Mesenchymal stem cell (in vitro differentiated cells and primary cell): ENCODE measurements around the gene MAPK4.
"Not testable (repeated sequence)": the region's sequence is repeated elsewhere in the genome, so short reads cannot be mapped to it uniquely, and the experiment has no call there.

Experiments used
- DNase-seq: peaks from one replicate; pipeline ENCODE4 v3.0.0-alpha.2; 2013
- H2AFZ ChIP-seq: one replicate; pipeline ENCODE4 v1.6.1; 2013; ENCODE audit warnings: low read depth, mild to moderate bottlenecking, control low read depth, inconsistent platforms, low read length, moderate library complexity
- H2AK5ac ChIP-seq: 2 replicates; pipeline ENCODE4 v1.6.1; 2013; ENCODE audit warnings: low read length, moderate library complexity, mild to moderate bottlenecking, inconsistent platforms; ENCODE audit not compliant: severe bottlenecking
- H2BK120ac ChIP-seq: one replicate; pipeline ENCODE4 v1.6.1; 2013; ENCODE audit warnings: low read depth, mild to moderate bottlenecking, inconsistent platforms, low read length, moderate library complexity
- H2BK12ac ChIP-seq, 2 experiments: one replicate each; pipeline ENCODE4 v1.6.1; 2013; ENCODE audit warnings: inconsistent platforms in 2 of 2, low read length in 2 of 2, mild to moderate bottlenecking in 2 of 2, moderate library complexity in 2 of 2, control low read depth in 1 of 2
- H2BK15ac ChIP-seq: one replicate; pipeline ENCODE4 v1.6.1; 2013; ENCODE audit warnings: mild to moderate bottlenecking, low read depth, inconsistent platforms; ENCODE audit not compliant: poor library complexity, severe bottlenecking
- H2BK5ac ChIP-seq: 2 replicates; pipeline ENCODE4 v1.6.1; 2013; ENCODE audit warnings: low read depth, mild to moderate bottlenecking, low read length, control low read depth, inconsistent platforms; ENCODE audit not compliant: poor library complexity, severe bottlenecking
- H3K14ac ChIP-seq, 2 experiments: one replicate each; pipeline ENCODE4 v1.6.1; 2013; ENCODE audit warnings: inconsistent platforms in 2 of 2, low read length in 2 of 2, control low read depth in 1 of 2, mild to moderate bottlenecking in 1 of 2, moderate library complexity in 1 of 2
- H3K18ac ChIP-seq, 2 experiments: one replicate each; pipeline ENCODE4 v1.6.1; 2013; ENCODE audit warnings: inconsistent platforms in 2 of 2, low read length in 2 of 2, control low read depth in 1 of 2, low read depth in 1 of 2, mild to moderate bottlenecking in 1 of 2
- H3K23ac ChIP-seq, 2 experiments: one replicate each; pipeline ENCODE4 v1.6.1; 2013; ENCODE audit warnings: inconsistent platforms in 2 of 2, low read length in 2 of 2, mild to moderate bottlenecking in 2 of 2, moderate library complexity in 2 of 2, control low read depth in 1 of 2
- H3K27ac ChIP-seq: 2 replicates; pipeline ENCODE4 v1.5.1; 2013; ENCODE audit warnings: mild to moderate bottlenecking, moderate library complexity, low read length, control low read depth, inconsistent platforms; ENCODE audit not compliant: poor library complexity, severe bottlenecking
- H3K27me3 ChIP-seq, 2 experiments: 2 replicates each; pipeline versions ENCODE4 v1.6.1 to v1.7.0; 2013; ENCODE audit warnings: low read length in 2 of 2, mild to moderate bottlenecking in 2 of 2, moderate library complexity in 2 of 2, control low read depth in 1 of 2, inconsistent platforms in 1 of 2; ENCODE audit not compliant: control insufficient read depth in 1 of 2, insufficient read depth in 1 of 2
- H3K36me3 ChIP-seq, 2 experiments: 2 replicates each; pipeline versions ENCODE4 v1.6.1 to v1.7.0; 2013; ENCODE audit warnings: low read length in 2 of 2, control low read depth in 1 of 2, inconsistent platforms in 1 of 2, low read depth in 1 of 2, mild to moderate bottlenecking in 1 of 2; ENCODE audit not compliant: insufficient read depth in 2 of 2, control insufficient read depth in 1 of 2
- H3K4ac ChIP-seq, 2 experiments: one replicate each; pipeline ENCODE4 v1.6.1; 2013; ENCODE audit warnings: inconsistent platforms in 2 of 2, low read length in 2 of 2, mild to moderate bottlenecking in 2 of 2, moderate library complexity in 2 of 2, control low read depth in 1 of 2, low read depth in 1 of 2
- H3K4me1 ChIP-seq: 2 replicates; pipeline ENCODE4 v1.6.1; 2013; ENCODE audit warnings: low read depth, low read length, control low read depth; ENCODE audit not compliant: control insufficient read depth, insufficient read depth
- H3K4me2 ChIP-seq: 2 replicates; pipeline ENCODE4 v1.6.1; 2013; ENCODE audit warnings: low read length, mild to moderate bottlenecking, inconsistent platforms; ENCODE audit not compliant: poor library complexity, severe bottlenecking
- H3K4me3 ChIP-seq, 2 experiments: 2 replicates each; pipeline versions ENCODE4 v1.5.1 to v1.7.0; 2013; ENCODE audit warnings: low read length in 2 of 2, mild to moderate bottlenecking in 2 of 2, control low read depth in 1 of 2, low read depth in 1 of 2; ENCODE audit not compliant: insufficient read depth in 1 of 2
- H3K79me1 ChIP-seq: replicated peaks from 2 replicates; pipeline ENCODE4 v1.6.1; 2013; ENCODE audit warnings: mild to moderate bottlenecking, control low read depth, low read length, inconsistent platforms; ENCODE audit not compliant: poor library complexity, severe bottlenecking
- H3K9ac ChIP-seq: 2 replicates; pipeline ENCODE4 v1.7.0; 2013; ENCODE audit warnings: mild to moderate bottlenecking, low read length, moderate library complexity
- H3K9me3 ChIP-seq: 2 replicates; pipeline ENCODE4 v1.7.0; 2013; ENCODE audit warnings: mild to moderate bottlenecking, low read length; ENCODE audit not compliant: control insufficient read depth
- H4K8ac ChIP-seq: one replicate; pipeline ENCODE4 v1.6.1; 2013; ENCODE audit warnings: inconsistent platforms, mild to moderate bottlenecking, low read length, moderate library complexity
- H4K91ac ChIP-seq: one replicate; pipeline ENCODE4 v1.6.1; 2013; ENCODE audit warnings: mild to moderate bottlenecking, low read length, inconsistent platforms
- WGBS: methylation state at CpG from one replicate; pipeline ENCODE4 v1.1.7; 2013; ENCODE audit warnings: mixed read lengths; 5-methylcytosine and 5-hydroxymethylcytosine counted together

MAPK4 gene

GRCh38 chr18:50775207-50775606 lies 215.3 kb downstream of the MAPK4 start:
- Histone ChIP-seq H3K4me1 (no peaks in the 10 kb centered on the region), H2BK120ac (no peak overlapping the region), H3K14ac (no peak overlapping the region), H3K4me3 (no peak overlapping the region), H3K18ac (no peak overlapping the region), H3K4ac (no peak overlapping the region), H3K27me3 (no peaks in the 10 kb centered on the region), H2BK15ac (no peak overlapping the region), H3K9me3 (peaks cover 7% of the 10 kb centered on the region), H3K36me3 (no peaks in the 10 kb centered on the region), H2BK5ac (no peak overlapping the region), H2BK12ac (no peak overlapping the region), H4K8ac (no peak overlapping the region), H4K91ac (no peak overlapping the region), H2AK5ac (no peak overlapping the region), H3K4me2 (no peak overlapping the region), H3K27ac (no peak overlapping the region), H3K9ac (no peak overlapping the region), H3K23ac (no peak overlapping the region), H2AFZ (no peak overlapping the region), H3K79me1 (no peaks in the 10 kb centered on the region)
- 82% methylated on average over 9 of the region's 9 CpGs for WGBS
- no peak for DNase-seq

- Histone ChIP-seq H3K9ac (no peak overlapping the region), H3K9me3 (peaks cover 3% of the 10 kb centered on the region), H3K79me1 (no peaks in the 10 kb centered on the region), H3K4me1 (no peaks in the 10 kb centered on the region), H2AK5ac (no peak overlapping the region), H2BK120ac (no peak overlapping the region), H3K18ac (no peak overlapping the region), H2AFZ (no peak overlapping the region), H3K14ac (no peak overlapping the region), H3K27ac (no peak overlapping the region), H3K27me3 (no peaks in the 10 kb centered on the region), H3K4ac (no peak overlapping the region), H3K4me2 (no peak overlapping the region), H3K23ac (no peak overlapping the region), H3K4me3 (no peak overlapping the region), H2BK15ac (no peak overlapping the region), H2BK12ac (no peak overlapping the region), H4K91ac (no peak overlapping the region), H4K8ac (no peak overlapping the region), H2BK5ac (no peak overlapping the region), H3K36me3 (no peaks in the 10 kb centered on the region)
- 89% methylated on average over 14 of the region's 14 CpGs for WGBS
- DNase-seq, result no peak
These were observed 215.8 kb downstream of the MAPK4 start for GRCh38 chr18:50775726-50776125.

DNA sequence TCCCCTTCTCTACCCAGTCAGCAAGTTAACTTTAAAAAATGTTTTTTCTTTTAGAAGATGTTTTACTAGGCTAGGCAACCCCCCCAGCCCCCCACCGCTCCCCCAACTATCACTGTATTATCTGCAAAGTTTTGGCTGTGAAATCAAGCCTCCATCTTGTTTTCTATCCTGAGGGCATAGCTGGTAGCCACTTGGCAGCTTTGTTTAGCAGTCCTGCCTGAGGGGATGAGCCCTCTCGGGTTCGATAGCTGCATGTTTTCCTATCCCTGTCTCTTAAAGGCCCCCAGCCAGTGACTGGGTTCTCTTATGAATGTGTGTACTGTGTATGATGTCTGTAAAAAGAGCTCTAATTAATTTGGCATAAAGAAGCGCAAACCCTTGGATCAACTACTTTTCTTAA lies 216.5 kb downstream of the MAPK4 start:
- no peak overlapping the region for H2AFZ ChIP-seq
- no peak overlapping the region for H2BK15ac ChIP-seq
- no peak overlapping the region for H2BK12ac ChIP-seq
- H2BK5ac ChIP-seq, result no peak overlapping the region
- H3K9ac ChIP-seq, result no peak overlapping the region
- no peaks in the 10 kb centered on the region for H3K36me3 ChIP-seq
- H4K8ac ChIP-seq, result no peak overlapping the region
- H2BK120ac ChIP-seq, result no peak overlapping the region
- no peak overlapping the region for H3K4me2 ChIP-seq
- WGBS, result 77% methylated on average over 4 of the region's 4 CpGs
- H3K79me1 ChIP-seq, result no peaks in the 10 kb centered on the region
- no peak overlapping the region for H3K23ac ChIP-seq
- no peak overlapping the region for H3K4me3 ChIP-seq
- H3K4me1 ChIP-seq, result no peaks in the 10 kb centered on the region
- no peak overlapping the region for H4K91ac ChIP-seq
- no peak overlapping the region for H2AK5ac ChIP-seq
- H3K27ac ChIP-seq, result no peak overlapping the region
- no peak for DNase-seq
- no peak overlapping the region for H3K14ac ChIP-seq
- H3K27me3 ChIP-seq, result no peaks in the 10 kb centered on the region
- peaks cover 3% of the 10 kb centered on the region for H3K9me3 ChIP-seq
- H3K4ac ChIP-seq, result no peak overlapping the region
- no peak overlapping the region for H3K18ac ChIP-seq

- H2BK15ac ChIP-seq, H3K27me3 ChIP-seq, H2BK5ac ChIP-seq, H3K9me3 ChIP-seq, H4K8ac ChIP-seq, H2BK12ac ChIP-seq, H3K23ac ChIP-seq, H3K9ac ChIP-seq, H2AFZ ChIP-seq, H4K91ac ChIP-seq, H3K18ac ChIP-seq, DNase-seq, H3K27ac ChIP-seq, H3K4me3 ChIP-seq, H3K79me1 ChIP-seq, H3K4me2 ChIP-seq, H3K14ac ChIP-seq, H3K36me3 ChIP-seq, H3K4ac ChIP-seq, H3K4me1 ChIP-seq, H2BK120ac ChIP-seq, H2AK5ac ChIP-seq: not testable (repeated sequence)
- 75% methylated on average over 2 of the region's 3 CpGs for WGBS
These were observed 219.1 kb downstream of the MAPK4 start for GRCh38 chr18:50779021-50779420.
